Activated CD8-positive, alpha-beta memory T cell treated with anti-CD3 and anti-CD28 coated beads for 24 hours (primary cell): ENCODE data around the gene NCAN.

Experiments used
- DNase-seq: peaks from one replicate; pipeline ENCODE4 v3.0.0-alpha.2; 2020

Gene NCAN

GRCh38 chr19:19297759-19298158, 86.0 kb downstream of the NCAN start:
- DNase-seq: no peak

DNA sequence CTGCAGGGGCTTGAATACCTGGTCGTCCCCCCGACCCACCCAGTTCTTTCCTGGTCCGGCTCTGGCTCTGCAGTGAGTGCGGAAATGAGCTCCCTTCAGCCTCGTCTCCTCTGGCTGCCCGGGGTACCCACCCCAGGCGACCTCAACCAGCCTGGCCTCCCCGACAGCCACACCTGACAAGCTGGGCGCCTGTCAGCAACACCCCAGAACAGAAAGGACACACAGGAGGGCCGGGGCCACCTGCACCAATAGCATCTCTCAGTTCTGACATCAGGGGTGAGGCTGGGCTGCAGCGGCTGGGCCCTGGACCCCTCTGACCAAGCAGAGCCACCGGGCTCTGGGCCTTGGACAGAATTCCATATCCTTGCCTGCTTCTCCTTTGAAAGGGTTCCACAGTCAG, 88.9 kb downstream of the NCAN start:
- no peak for DNase-seq
